ENCODE data around the gene TBCC. TPM values are rescaled to one million over a fixed set of nuclear protein-coding genes. Genes with fewer than 3 reads are reported as not detected.

TBCC gene
- total and polyA plus RNA-seq, 2 of the 13 experiments (the other 11 are each of a cell fraction or from before 2014, with no cell fraction given): 14.8 to 36.1 TPM

GRCh38 chr6:42745083-42745639 lies 742 bp downstream of the TBCC start (continued):
- no peak for TF ChIP-seq TCF12 (IDR thresholded peaks at IDR 0.05)
- 0 out of 2 replicates have a peak, but pooled peaks have one; percentile 32 for TF ChIP-seq TCF12 (CRISPR knock-in tag; IDR thresholded peaks at IDR 0.05)
- TF ChIP-seq ZNF572 (CRISPR knock-in tag; IDR thresholded peaks at IDR 0.05): peak; percentile 19; the same call in 1 of the 2 replicates
- TF ChIP-seq RORA (CRISPR knock-in tag; IDR thresholded peaks at IDR 0.05): no peak
- TF ChIP-seq GPN1 (CRISPR knock-in tag; IDR thresholded peaks at IDR 0.05; ENCODE audit: borderline replicate concordance): 0 out of 2 replicates have a peak, but pooled peaks have one; percentile 32
- TF ChIP-seq SIX1 (CRISPR knock-in tag; IDR thresholded peaks at IDR 0.05; ENCODE audit: borderline replicate concordance): no peak
- TF ChIP-seq TOPORS (CRISPR knock-in tag; IDR thresholded peaks at IDR 0.05): 0 out of 2 replicates have a peak, but pooled peaks have one; percentile 6
- peak; percentile 32 for TF ChIP-seq ZNF772 (CRISPR knock-in tag; IDR thresholded peaks at IDR 0.05)
- TF ChIP-seq ZNF549 (CRISPR knock-in tag; IDR thresholded peaks at IDR 0.05): 0 out of 2 replicates have a peak, but pooled peaks have one; percentile 48
- 0 out of 2 replicates have a peak, but pooled peaks have one; percentile 16 for TF ChIP-seq ZNF292 (CRISPR knock-in tag; IDR thresholded peaks at IDR 0.05; ENCODE audit: borderline replicate concordance, low read depth)
- no peak for TF ChIP-seq MAFG (CRISPR knock-in tag; IDR thresholded peaks at IDR 0.05)
- TF ChIP-seq ZNF180 (CRISPR knock-in tag; IDR thresholded peaks at IDR 0.05; ENCODE audit: borderline replicate concordance, low read depth): peak; percentile 19; the same call in 1 of the 2 replicates
- TF ChIP-seq ZNF878 (CRISPR knock-in tag; IDR thresholded peaks at IDR 0.05): 0 out of 2 replicates have a peak, but pooled peaks have one; percentile 21
- no peak for TF ChIP-seq SRSF1 (optimal IDR thresholded peaks at IDR 0.05; ENCODE audit: low read depth, low read length)
- peak; percentile 19; the same call in 1 of the 2 replicates for TF ChIP-seq DRAP1 (CRISPR knock-in tag; IDR thresholded peaks at IDR 0.05)
- TF ChIP-seq SAFB2 (CRISPR knock-in tag; IDR thresholded peaks at IDR 0.05; ENCODE audit: borderline replicate concordance, low read depth): peak; percentile 83; the same call in 1 of the 2 replicates
- TF ChIP-seq ZNF205 (CRISPR knock-in tag; IDR thresholded peaks at IDR 0.05): 0 out of 2 replicates have a peak, but pooled peaks have one; percentile 20
- TF ChIP-seq ZNF446 (CRISPR knock-in tag; IDR thresholded peaks at IDR 0.05): peak; percentile 71
- no peak for TF ChIP-seq RXRA (CRISPR knock-in tag; IDR thresholded peaks at IDR 0.05)
- TF ChIP-seq CCAR2 (optimal IDR thresholded peaks at IDR 0.05; ENCODE audit: low read depth, low read length): no peak
- TF ChIP-seq ZNF343 (CRISPR knock-in tag; IDR thresholded peaks at IDR 0.05): no peak
- peak; percentile 38; the same call in 1 of the 2 replicates for TF ChIP-seq KMT2A (CRISPR knock-in tag; IDR thresholded peaks at IDR 0.05)
- peak; percentile 7; the same call in 1 of the 2 replicates for TF ChIP-seq FOXO1 (CRISPR knock-in tag; IDR thresholded peaks at IDR 0.05)
- peak; percentile 9; the same call in 1 of the 2 replicates for TF ChIP-seq SAP130 (CRISPR knock-in tag; IDR thresholded peaks at IDR 0.05; ENCODE audit: low read depth)
- no peak for TF ChIP-seq ATF7 (IDR thresholded peaks at IDR 0.05)
- no peak for TF ChIP-seq ATF7 (CRISPR knock-in tag; IDR thresholded peaks at IDR 0.05)
- 0 out of 2 replicates have a peak, but pooled peaks have one; percentile 48 for TF ChIP-seq ZNF263 (CRISPR knock-in tag; IDR thresholded peaks at IDR 0.05)
- 0 out of 2 replicates have a peak, but pooled peaks have one; percentile 9 for TF ChIP-seq CBX5 (CRISPR knock-in tag; IDR thresholded peaks at IDR 0.05; ENCODE audit: borderline replicate concordance)
